Left lung (tissue), 10 donors: ENCODE data around the gene TBL3. TPM values are rescaled to one million over a fixed set of nuclear protein-coding genes. Genes with fewer than 3 reads are reported as not detected.
"Not testable (repeated sequence)": the region's sequence is repeated elsewhere in the genome, so short reads cannot be mapped to it uniquely, and the experiment has no call there.

Experiments
- ATAC-seq: fragments of 200-7000 bp; cut with Tn5 transposase; one replicate; pipeline ENCODE4 v1.9.1; 2020; ENCODE audit warnings: moderate library complexity
- DNase-seq, 4 donors: peaks; one replicate each; pipeline ENCODE4 v3.0.0-alpha.2; 2013 to 2020
- H3K27ac ChIP-seq, 2 donors: fragments of 200-600 bp; sonication (generic) in 1 of 2; one replicate each; pipeline versions ENCODE4 v1.5.0 to v1.8.0; 2020 to 2021
- H3K27me3 ChIP-seq, 2 donors: fragments of 200-600 bp; sonication (generic) in 1 of 2; one replicate each; pipeline versions ENCODE4 v1.5.0 to v1.8.0; 2020 to 2021
- H3K36me3 ChIP-seq, 2 donors: fragments of 200-600 bp; sonication (generic) in 1 of 2; one replicate each; pipeline versions ENCODE4 v1.5.0 to v1.8.0; 2020 to 2021
- H3K4me1 ChIP-seq, 2 donors: fragments of 200-600 bp; one replicate each; pipeline ENCODE4 v1.8.0; 2021
- H3K4me3 ChIP-seq, 2 donors: fragments of 200-600 bp; sonication (generic) in 1 of 2; one replicate each; pipeline versions ENCODE4 v1.5.0 to v1.8.0; 2020 to 2021; ENCODE audit warnings: mild to moderate bottlenecking in 1 of 2
- H3K9me3 ChIP-seq, 2 donors: fragments of 200-600 bp; sonication (generic) in 1 of 2; one replicate each; pipeline versions ENCODE4 v1.5.0 to v1.8.0; 2020 to 2021
- CTCF ChIP-seq, 2 donors: fragments of 200-600 bp; sonication (generic) in 1 of 2; IDR thresholded peaks; one replicate each; pipeline versions ENCODE4 v1.5.0 to v1.8.0; 2021; ENCODE audit warnings: antibody characterized with exemption in 2 of 2
- intact Hi-C, 2 donors: fragments of 100-400 bp; cut with DNase I; formaldehyde crosslinking; loops; one replicate each; pipeline versions ENCODE4 v1.11.2 to v1.14.2; 2022
- polyA plus RNA-seq, 6 donors: library from polyadenylated mRNA; unstranded; fragments of 120-200 nt; gene quantifications; one replicate each; pipeline ENCODE4 v1.2.1, GENCODE V29; 2013; ENCODE audit not compliant: insufficient read length in 6 of 6
- total RNA-seq, 2 donors: library from RNA; stranded (reverse); fragmentation: NEBNext Ultra II Directional; extraction: Animal tissue kit (Norgen Biotek cat#: 25700); gene quantifications; one replicate each; pipeline ENCODE4 v1.2.1, GENCODE V29; 2021
- donor health status: DM: no; HTN: yes; CAD: no.
- donor health status: DM: no; HTN: no; CAD: no.

TBL3 gene
- total and polyA plus RNA-seq, 8 donors: 25.8 to 38.8 (median 31.0) TPM

GRCh38 chr16:1959269-1960039 is 12.4 kb upstream of the TBL3 start, which contains the start of gene NDUFB10:
TSS of gene NDUFB10 (plus strand) at chr16:1959538. CDS start at chr16:1959625, 87 bp downstream.
- peak; percentile 98 for ATAC-seq
- intact Hi-C loops: no loop called here
- H3K36me3 ChIP-seq: peaks cover 0 to 29% of the 10 kb centered on the region in 2 donors

GRCh38 chr16:1960665-1961630 is 10.9 kb upstream of the TBL3 start:
- DNase-seq (no peak), ATAC-seq (no peak)
- Histone ChIP-seq H3K36me3 (peaks cover 0 to 29% of the 10 kb centered on the region in 2 donors), H3K27ac (peak overlapping the region in 1 of 2 donors; percentile 84), H3K4me1 (peaks cover 29 to 55% of the 10 kb centered on the region in 2 donors), H3K4me3 (peak overlapping the region in 1 of 2 donors; percentile 90), H3K27me3 (no peaks in the 10 kb centered on the region), H3K9me3 (no peaks in the 10 kb centered on the region)
- intact Hi-C loops: no loop called here
- no peak for TF ChIP-seq CTCF (IDR thresholded peaks at IDR 0.05)

More at GRCh38 chr16:1959269-1960039, 12.4 kb upstream of the TBL3 start, which contains the start of gene NDUFB10:
- peak within 1 kb of the TSS; percentile 75 to 84 for H3K27ac ChIP-seq
- peak; percentile 86 to 100 (median 93) for DNase-seq
- peak; percentile 55 to 68 for TF ChIP-seq CTCF (IDR thresholded peaks at IDR 0.05)
- no peaks in the 10 kb centered on the region for H3K27me3 ChIP-seq
- peak within 1 kb of the TSS; percentile 84 to 90 for H3K4me3 ChIP-seq
- H3K9me3 ChIP-seq: no peaks in the 10 kb centered on the region
- H3K4me1 ChIP-seq: peaks cover 25 to 49% of the 10 kb centered on the region in 2 donors

DNA sequence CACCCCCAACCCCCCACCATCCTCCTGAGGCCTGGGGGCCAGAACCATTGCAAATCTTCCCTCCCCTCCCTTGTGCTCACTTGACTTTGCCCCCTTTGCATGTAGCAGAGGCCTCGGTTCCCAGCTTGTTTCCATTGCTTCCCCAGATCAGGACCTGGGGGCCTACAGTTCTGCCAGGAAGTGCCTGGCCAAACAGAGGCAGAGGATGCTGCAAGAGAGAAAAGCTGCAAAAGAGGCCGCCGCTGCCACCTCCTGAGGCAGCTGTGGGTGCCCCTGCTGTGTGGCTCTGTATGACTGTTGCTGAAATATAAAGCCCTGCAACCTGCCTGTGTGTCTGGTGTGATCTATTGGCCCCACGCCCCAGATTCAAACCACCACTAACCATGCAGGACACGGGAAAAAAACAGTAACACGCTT is 10.2 kb upstream of the TBL3 start:
- ATAC-seq (no peak), DNase-seq (no peak)
- peak overlapping the region in 1 of 2 donors; percentile 90 for H3K4me3 ChIP-seq
- peaks cover 30 to 61% of the 10 kb centered on the region in 2 donors for H3K4me1 ChIP-seq
- no peaks in the 10 kb centered on the region for H3K27me3 ChIP-seq
- H3K36me3 ChIP-seq: peaks cover 0 to 29% of the 10 kb centered on the region in 2 donors
- no peak overlapping the region for H3K27ac ChIP-seq
- intact Hi-C loops: no loop called here
- no peaks in the 10 kb centered on the region for H3K9me3 ChIP-seq
- no peak for TF ChIP-seq CTCF (IDR thresholded peaks at IDR 0.05)

- peak overlapping the region in 1 of 2 donors; percentile 90 for H3K4me3 ChIP-seq
- H3K27me3 ChIP-seq, ATAC-seq, H3K9me3 ChIP-seq, intact Hi-C loops, H3K27ac ChIP-seq: not testable (repeated sequence)
- peaks cover 30 to 65% of the 10 kb centered on the region in 2 donors for H3K4me1 ChIP-seq
- peaks cover 0 to 29% of the 10 kb centered on the region in 2 donors for H3K36me3 ChIP-seq
- peak in 1 of 4 donors; percentile 73 for DNase-seq
These were observed 9.4 kb upstream of the TBL3 start for GRCh38 chr16:1962161-1963153.
